H9 (cell line): ENCODE results near the gene GRID2. TPM values are rescaled to one million over a fixed set of nuclear protein-coding genes. Genes with fewer than 3 reads are reported as not detected.

Experiments
- DNase-seq: peaks from one replicate; pipeline ENCODE4 v3.0.0-alpha.2; 2017
- H2AFZ ChIP-seq: one replicate; pipeline ENCODE4 v1.6.1; 2013; ENCODE audit warnings: mild to moderate bottlenecking, low read length, control low read depth, moderate library complexity
- H2AK5ac ChIP-seq: 2 replicates; pipeline ENCODE4 v1.6.1; 2013; ENCODE audit warnings: low read length, control low read depth, mixed read lengths; ENCODE audit not compliant: insufficient read length
- H2BK120ac ChIP-seq: one replicate; pipeline ENCODE4 v1.6.1; 2013; ENCODE audit warnings: low read depth, mild to moderate bottlenecking, low read length, control low read depth, inconsistent platforms; ENCODE audit not compliant: poor library complexity, severe bottlenecking
- H2BK12ac ChIP-seq: 2 replicates; pipeline ENCODE4 v1.6.1; 2013; ENCODE audit warnings: low read length, control low read depth, mixed read lengths, low read depth; ENCODE audit not compliant: insufficient read length
- H2BK15ac ChIP-seq: 2 replicates; pipeline ENCODE4 v1.6.1; 2013; ENCODE audit warnings: low read depth, low read length, control low read depth
- H2BK20ac ChIP-seq: one replicate; pipeline ENCODE4 v1.6.1; 2013; ENCODE audit warnings: low read depth, mild to moderate bottlenecking, low read length, control low read depth, inconsistent platforms; ENCODE audit not compliant: poor library complexity, severe bottlenecking
- H2BK5ac ChIP-seq: 2 replicates; pipeline ENCODE4 v1.6.1; 2013; ENCODE audit warnings: low read length, control low read depth, mixed read lengths; ENCODE audit not compliant: insufficient read length
- H3K14ac ChIP-seq: 2 replicates; pipeline ENCODE4 v1.6.1; 2013; ENCODE audit warnings: low read length, control low read depth; ENCODE audit not compliant: insufficient read depth
- H3K18ac ChIP-seq: 2 replicates; pipeline ENCODE4 v1.6.1; 2013; ENCODE audit warnings: low read depth, mild to moderate bottlenecking, mixed read lengths, low read length, control low read depth; ENCODE audit not compliant: insufficient read length
- H3K23ac ChIP-seq: 2 replicates; pipeline ENCODE4 v1.6.1; 2013; ENCODE audit warnings: low read length, control low read depth, mixed read lengths, low read depth; ENCODE audit not compliant: insufficient read length
- H3K23me2 ChIP-seq: 2 replicates; pipeline ENCODE4 v1.6.1; 2013; ENCODE audit warnings: low read depth, mild to moderate bottlenecking, mixed read lengths, low read length, control low read depth; ENCODE audit not compliant: insufficient read length, poor library complexity, severe bottlenecking
- H3K27ac ChIP-seq: 2 replicates; pipeline ENCODE4 v1.5.1; 2013; ENCODE audit warnings: low read length, control low read depth, mixed read lengths, low read depth; ENCODE audit not compliant: insufficient read length
- H3K27me3 ChIP-seq: 2 replicates; pipeline ENCODE4 v1.6.1; 2013; ENCODE audit warnings: low read length, control low read depth, inconsistent platforms; ENCODE audit not compliant: insufficient read depth
- H3K4ac ChIP-seq: 2 replicates; pipeline ENCODE4 v1.6.1; 2013; ENCODE audit warnings: low read depth, mild to moderate bottlenecking, control low read depth, inconsistent platforms, low read length, moderate library complexity
- H3K4me1 ChIP-seq: 2 replicates; pipeline ENCODE4 v1.6.1; 2013; ENCODE audit warnings: low read length, control low read depth, inconsistent platforms; ENCODE audit not compliant: insufficient read depth
- H3K4me2 ChIP-seq: 2 replicates; pipeline ENCODE4 v1.6.1; 2013; ENCODE audit warnings: low read length, control low read depth, mixed read lengths; ENCODE audit not compliant: insufficient read length, insufficient read depth
- H3K56ac ChIP-seq: 2 replicates; pipeline ENCODE4 v1.6.1; 2013; ENCODE audit warnings: low read depth, mild to moderate bottlenecking, mixed read lengths, low read length, control low read depth; ENCODE audit not compliant: insufficient read length
- H3K79me1 ChIP-seq: 2 replicates; pipeline ENCODE4 v1.6.1; 2013; ENCODE audit warnings: low read depth, mild to moderate bottlenecking, moderate library complexity, low read length, control low read depth, inconsistent platforms; ENCODE audit not compliant: insufficient read depth, poor library complexity, severe bottlenecking
- H3K79me2 ChIP-seq: 2 replicates; pipeline ENCODE4 v1.6.1; 2013; ENCODE audit warnings: low read length, control low read depth, inconsistent platforms; ENCODE audit not compliant: insufficient read depth
- H3K9ac ChIP-seq: 2 replicates; pipeline ENCODE4 v1.6.1; 2013; ENCODE audit warnings: low read length, control low read depth, mixed read lengths; ENCODE audit not compliant: insufficient read length; ENCODE audit errors: extremely low read depth
- H3K9me3 ChIP-seq: one replicate; pipeline ENCODE4 v1.6.1; 2013; ENCODE audit warnings: low read depth, low read length, inconsistent platforms; ENCODE audit not compliant: control insufficient read depth
- H3T11ph ChIP-seq: one replicate; pipeline ENCODE4 v1.6.1; 2013; ENCODE audit warnings: mild to moderate bottlenecking, low read length, control low read depth, inconsistent platforms
- H4K20me1 ChIP-seq: one replicate; pipeline ENCODE4 v1.6.1; 2013; ENCODE audit not compliant: control insufficient read depth, insufficient read length, insufficient read depth
- H4K5ac ChIP-seq: 2 replicates; pipeline ENCODE4 v1.6.1; 2013; ENCODE audit warnings: low read depth, mild to moderate bottlenecking, mixed read lengths, low read length, control low read depth; ENCODE audit not compliant: insufficient read length
- H4K8ac ChIP-seq: replicated peaks from 2 replicates; pipeline ENCODE4 v1.6.1; 2013; ENCODE audit warnings: low read length, control low read depth, mixed read lengths, low read depth; ENCODE audit not compliant: insufficient read length
- H4K91ac ChIP-seq: 2 replicates; pipeline ENCODE4 v1.6.1; 2013; ENCODE audit warnings: low read depth, mild to moderate bottlenecking, moderate library complexity, mixed read lengths, low read length, control low read depth; ENCODE audit not compliant: insufficient read length
- H3K27ac Mint-ChIP-seq, 3 experiments: 2 replicates in 2 of 3; 3 replicates in 1 of 3; pipeline ENCODE4 v1.8.0; 2020 to 2021; ENCODE audit warnings: mixed read lengths in 3 of 3, mild to moderate bottlenecking in 1 of 3, moderate library complexity in 1 of 3
- H3K27me3 Mint-ChIP-seq: 2 replicates; pipeline ENCODE4 v1.8.0; 2021; ENCODE audit warnings: low read depth, mild to moderate bottlenecking, moderate library complexity, mixed read lengths
- H3K36me3 Mint-ChIP-seq, 3 experiments: 2 replicates in 2 of 3; 3 replicates in 1 of 3; pipeline ENCODE4 v1.8.0; 2020 to 2021; ENCODE audit warnings: low read depth in 3 of 3, mixed read lengths in 3 of 3; ENCODE audit not compliant: insufficient read depth in 1 of 3
- H3K4me1 Mint-ChIP-seq, 2 experiments: 2 replicates each; pipeline ENCODE4 v1.8.0; 2020; ENCODE audit warnings: mixed read lengths in 2 of 2
- H3K4me3 Mint-ChIP-seq, 2 experiments: 2 replicates in 1 of 2; 3 replicates in 1 of 2; pipeline ENCODE4 v1.8.0; 2020 to 2021; ENCODE audit warnings: mild to moderate bottlenecking in 2 of 2, mixed read lengths in 2 of 2, moderate library complexity in 1 of 2
- H3K9me3 Mint-ChIP-seq, 2 experiments: 2 replicates in 1 of 2; 3 replicates in 1 of 2; pipeline ENCODE4 v1.8.0; 2020; ENCODE audit warnings: mild to moderate bottlenecking in 2 of 2, mixed read lengths in 2 of 2, moderate library complexity in 1 of 2
- WGBS: extraction: QIAGEN DNeasy Blood & Tissue Kit; methylation state at CpG from one replicate; pipeline ENCODE4 v1.1.7; 2013; ENCODE audit warnings: missing lambda C conversion rate, low lambda C conversion rate, mixed read lengths; ENCODE audit not compliant: insufficient read length; ENCODE audit errors: extremely low coverage; 5-methylcytosine and 5-hydroxymethylcytosine counted together
- total RNA-seq: library from RNA; stranded (reverse); gene quantifications from 2 replicates; pipeline ENCODE4 v1.2.1, GENCODE V29; 2021
- TF ChIP-seq, protein P1 (sequence below): fragments of 200-600 bp; sonication (generic); conservative IDR thresholded peaks from 3 replicates; pipeline ENCODE4 v1.8.0; 2021; ENCODE audit warnings: antibody characterized with exemption, mild to moderate bottlenecking

GRID2 gene
- total RNA-seq, 1 experiment from 2014 or later, result 21.8 TPM

- Histone ChIP-seq H3K56ac (no peak overlapping the region), H3K14ac (no peak overlapping the region), H4K5ac (no peak overlapping the region), H3K18ac (no peak overlapping the region), H3K79me2 (peaks cover 34% of the 10 kb centered on the region; the same call in 1 of the 2 replicates), H4K20me1 (no peaks in the 10 kb centered on the region), H3K4me2 (no peak overlapping the region), H3T11ph (no peak overlapping the region), H3K27me3 (no peaks in the 10 kb centered on the region), H3K4ac (no peak overlapping the region), H3K79me1 (no peaks in the 10 kb centered on the region), H2BK120ac (no peak overlapping the region), H2BK15ac (no peak overlapping the region), H2AK5ac (no peak overlapping the region), H3K23me2 (no peaks in the 10 kb centered on the region), H2BK20ac (no peak overlapping the region), H3K9me3 (no peaks in the 10 kb centered on the region), H2BK12ac (no peak overlapping the region), H4K8ac (no peak overlapping the region), H2BK5ac (no peak overlapping the region), H3K9ac (no peak overlapping the region), H3K23ac (no peak overlapping the region), H4K91ac (no peak overlapping the region), H2AFZ (no peak overlapping the region), H3K4me1 (peaks cover 2% of the 10 kb centered on the region; the same call in 1 of the 2 replicates), H3K27ac (no peak overlapping the region)
- Mint-ChIP-seq H3K9me3 (no peaks in the 10 kb centered on the region), H3K27ac (no peak overlapping the region), H3K36me3 (no peaks in the 10 kb centered on the region; a peak in 1 of 7 replicates), H3K27me3 (no peaks in the 10 kb centered on the region), H3K4me1 (peaks cover 41 to 43% of the 10 kb centered on the region in 2 experiments), H3K4me3 (no peak overlapping the region)
- DNase-seq, result no peak
- TF ChIP-seq, protein P1, sequence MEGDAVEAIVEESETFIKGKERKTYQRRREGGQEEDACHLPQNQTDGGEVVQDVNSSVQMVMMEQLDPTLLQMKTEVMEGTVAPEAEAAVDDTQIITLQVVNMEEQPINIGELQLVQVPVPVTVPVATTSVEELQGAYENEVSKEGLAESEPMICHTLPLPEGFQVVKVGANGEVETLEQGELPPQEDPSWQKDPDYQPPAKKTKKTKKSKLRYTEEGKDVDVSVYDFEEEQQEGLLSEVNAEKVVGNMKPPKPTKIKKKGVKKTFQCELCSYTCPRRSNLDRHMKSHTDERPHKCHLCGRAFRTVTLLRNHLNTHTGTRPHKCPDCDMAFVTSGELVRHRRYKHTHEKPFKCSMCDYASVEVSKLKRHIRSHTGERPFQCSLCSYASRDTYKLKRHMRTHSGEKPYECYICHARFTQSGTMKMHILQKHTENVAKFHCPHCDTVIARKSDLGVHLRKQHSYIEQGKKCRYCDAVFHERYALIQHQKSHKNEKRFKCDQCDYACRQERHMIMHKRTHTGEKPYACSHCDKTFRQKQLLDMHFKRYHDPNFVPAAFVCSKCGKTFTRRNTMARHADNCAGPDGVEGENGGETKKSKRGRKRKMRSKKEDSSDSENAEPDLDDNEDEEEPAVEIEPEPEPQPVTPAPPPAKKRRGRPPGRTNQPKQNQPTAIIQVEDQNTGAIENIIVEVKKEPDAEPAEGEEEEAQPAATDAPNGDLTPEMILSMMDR, result no peak
- WGBS, result no CpG with 5 or more reads among the region's 1 CpG
These were observed 173.5 kb downstream of the GRID2 start for GRCh38 chr4:92477298-92477697.
